Germinal center (tissue), 1 donor: ENCODE measurements around the gene ABCA3.

Experiments
- DNase-seq: peaks from one replicate; pipeline ENCODE4 v3.0.0; 2012; ENCODE audit warnings: mixed read lengths, low spot score

The ABCA3 gene

DNA sequence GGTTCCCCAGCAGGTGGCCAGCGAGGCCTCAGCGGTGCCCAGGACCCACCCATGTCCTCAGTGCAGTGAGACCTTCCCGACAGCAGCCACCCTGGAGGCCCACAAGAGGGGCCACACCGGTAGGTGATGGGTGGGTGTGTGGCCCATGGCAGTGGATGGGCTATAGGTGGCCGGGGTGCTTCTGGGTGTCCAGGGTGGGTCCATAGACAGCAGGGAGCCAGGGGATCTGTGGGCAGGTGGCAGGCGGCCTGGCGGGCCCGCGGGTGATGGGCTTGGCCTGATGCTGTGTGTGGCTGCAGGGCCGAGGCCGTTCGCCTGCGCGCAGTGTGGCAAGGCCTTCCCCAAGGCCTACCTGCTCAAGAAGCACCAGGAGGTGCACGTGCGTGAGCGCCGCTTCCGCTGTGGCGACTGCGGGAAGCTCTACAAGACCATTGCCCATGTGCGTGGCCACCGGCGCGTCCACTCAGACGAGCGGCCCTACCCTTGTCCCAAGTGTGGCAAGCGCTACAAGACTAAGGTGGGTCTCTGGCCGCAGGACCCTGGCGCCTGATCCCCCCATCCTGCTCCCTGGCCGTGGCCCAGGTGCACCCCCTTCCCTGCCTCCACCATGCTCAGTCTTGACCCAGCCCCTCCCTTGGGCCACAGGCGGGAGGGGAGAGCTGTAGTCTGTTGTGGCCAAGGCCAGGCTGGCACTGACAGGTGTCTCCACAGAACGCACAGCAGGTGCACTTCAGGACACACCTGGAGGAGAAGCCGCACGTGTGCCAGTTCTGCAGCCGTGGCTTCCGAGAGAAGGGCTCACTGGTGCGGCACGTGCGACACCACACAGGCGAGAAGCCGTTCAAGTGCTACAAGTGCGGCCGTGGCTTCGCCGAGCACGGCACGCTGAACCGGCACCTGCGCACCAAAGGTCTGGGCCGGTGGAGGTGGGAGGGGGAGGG, 106.4 kb downstream of the ABCA3 start:
- DNase-seq: peak; percentile 39

- no peak for DNase-seq
These were observed 107.3 kb downstream of the ABCA3 start for GRCh38 chr16:2233046-2233775.

DNA sequence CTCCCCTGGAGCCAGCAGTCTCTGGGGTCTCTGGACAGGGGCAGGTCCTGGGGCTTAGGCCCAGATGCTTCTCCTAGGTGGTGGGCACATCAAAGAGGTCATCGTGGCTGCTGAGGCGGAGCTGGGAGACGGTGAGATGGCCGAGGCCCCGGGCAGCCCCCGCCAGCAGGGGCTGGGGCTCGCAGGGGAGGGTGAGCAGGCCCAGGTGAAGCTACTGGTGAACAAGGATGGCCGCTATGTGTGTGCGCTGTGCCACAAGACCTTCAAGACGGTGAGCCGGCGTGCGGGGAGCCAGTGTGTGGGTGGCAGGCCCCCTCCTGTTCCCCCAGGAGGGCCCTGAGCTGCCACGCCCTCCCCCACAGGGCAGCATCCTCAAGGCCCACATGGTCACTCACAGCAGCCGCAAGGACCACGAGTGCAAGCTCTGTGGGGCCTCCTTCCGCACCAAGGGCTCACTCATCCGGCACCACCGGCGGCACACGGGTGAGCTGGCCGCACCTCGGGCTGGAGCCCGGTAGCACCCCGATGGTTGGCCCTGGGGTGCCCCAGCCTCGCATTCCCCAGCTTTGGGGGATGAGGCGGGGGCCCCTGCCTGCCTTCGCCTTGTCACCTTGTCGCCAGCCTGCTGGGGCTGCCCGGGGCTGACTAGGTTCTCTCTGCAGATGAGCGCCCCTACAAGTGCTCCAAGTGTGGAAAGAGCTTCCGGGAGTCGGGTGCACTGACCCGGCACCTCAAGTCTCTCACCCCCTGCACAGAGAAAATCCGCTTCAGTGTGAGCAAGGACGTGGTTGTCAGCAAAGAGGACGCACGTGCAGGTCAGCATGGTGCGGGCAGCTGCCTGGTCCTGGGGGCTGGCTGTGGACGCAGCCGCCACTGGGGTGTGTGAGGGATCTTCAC, 108.2 kb downstream of the ABCA3 start:
- no peak for DNase-seq

DNA sequence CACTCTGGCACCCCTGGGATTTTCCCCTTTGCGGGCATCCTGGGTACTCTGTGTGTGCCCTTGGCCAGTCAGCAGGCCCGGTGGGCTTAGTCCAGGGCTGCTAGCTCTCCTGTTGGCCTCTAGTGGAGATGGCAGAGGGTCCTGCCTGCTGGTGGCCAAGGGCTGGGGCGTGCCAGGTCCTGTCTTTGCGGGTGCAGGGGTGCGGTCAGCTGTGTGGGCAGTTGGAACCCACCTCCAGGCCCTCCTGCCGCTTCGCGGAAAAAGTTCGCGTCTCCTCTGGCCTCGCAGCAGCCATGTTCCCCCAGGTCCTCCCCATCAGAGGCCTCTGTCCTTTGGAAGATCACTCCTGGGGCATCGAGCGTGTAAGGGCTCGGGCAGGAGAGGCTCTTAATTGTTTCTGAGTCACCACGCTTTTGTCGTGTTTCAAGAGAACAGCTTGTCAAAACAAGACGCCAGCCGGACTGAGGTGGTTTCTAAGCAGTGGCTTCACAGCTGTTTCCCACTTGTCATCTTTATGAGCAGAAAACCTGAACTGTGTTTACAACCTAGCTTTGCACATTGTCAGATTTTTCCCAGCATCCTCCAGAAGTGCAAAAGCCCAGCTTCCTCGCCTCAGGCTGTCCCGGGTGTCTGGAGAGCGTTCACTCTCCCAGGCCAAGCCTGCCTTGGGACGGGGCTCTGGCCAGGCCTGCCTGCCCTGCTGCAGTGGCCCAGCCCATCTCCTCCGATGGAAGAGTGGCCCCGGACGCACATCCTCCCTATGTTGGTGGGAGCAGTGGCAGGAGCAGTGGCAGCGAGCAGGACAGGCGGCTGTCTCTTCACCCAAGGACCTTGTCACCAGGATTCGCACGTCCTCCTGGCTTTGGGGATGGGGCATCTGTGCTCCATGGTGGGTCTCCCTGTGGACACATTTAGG, 109.3 kb downstream of the ABCA3 start:
- DNase-seq: no peak

GRCh38 chr16:2230376-2230775, 110.2 kb downstream of the ABCA3 start:
- no peak for DNase-seq

GRCh38 chr16:2229632-2230250, 110.8 kb downstream of the ABCA3 start:
- DNase-seq: no peak

- no peak for DNase-seq
These were observed 111.4 kb downstream of the ABCA3 start for GRCh38 chr16:2229091-2229490.

DNA sequence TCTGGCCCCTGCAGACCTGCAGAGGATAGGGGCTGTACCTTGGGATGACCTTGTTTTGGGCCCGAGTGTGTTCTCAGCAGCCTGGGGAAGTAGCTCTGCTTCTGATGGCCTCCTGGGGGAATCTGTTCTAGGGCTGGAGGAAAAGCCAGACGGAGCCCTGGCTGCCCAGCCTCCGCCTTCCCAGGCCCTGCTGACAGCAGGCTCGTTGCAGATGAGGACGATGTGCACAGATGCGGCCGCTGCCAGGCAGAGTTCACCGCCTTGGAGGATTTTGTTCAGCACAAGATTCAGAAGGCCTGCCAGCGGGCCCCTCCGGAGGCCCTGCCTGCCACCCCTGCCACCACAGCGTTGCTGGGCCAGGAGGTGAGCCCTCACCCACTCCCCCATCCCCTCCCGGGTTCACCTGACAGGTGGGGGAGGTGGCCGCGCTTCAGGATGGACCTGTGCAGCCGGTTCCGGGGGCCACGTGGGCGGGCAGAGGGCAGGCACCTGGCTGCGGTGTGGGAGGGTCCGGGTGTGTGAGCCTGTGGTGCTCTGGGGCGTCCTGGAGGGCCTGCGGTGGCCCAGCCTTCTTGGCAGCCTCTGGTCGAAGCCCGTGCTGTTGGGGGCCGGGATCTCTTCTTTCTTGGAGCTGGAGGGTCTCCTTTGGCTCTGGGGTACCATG, 112.2 kb downstream of the ABCA3 start:
- no peak for DNase-seq

- no peak for DNase-seq
These were observed 113.6 kb downstream of the ABCA3 start for GRCh38 chr16:2226918-2227317.

DNA sequence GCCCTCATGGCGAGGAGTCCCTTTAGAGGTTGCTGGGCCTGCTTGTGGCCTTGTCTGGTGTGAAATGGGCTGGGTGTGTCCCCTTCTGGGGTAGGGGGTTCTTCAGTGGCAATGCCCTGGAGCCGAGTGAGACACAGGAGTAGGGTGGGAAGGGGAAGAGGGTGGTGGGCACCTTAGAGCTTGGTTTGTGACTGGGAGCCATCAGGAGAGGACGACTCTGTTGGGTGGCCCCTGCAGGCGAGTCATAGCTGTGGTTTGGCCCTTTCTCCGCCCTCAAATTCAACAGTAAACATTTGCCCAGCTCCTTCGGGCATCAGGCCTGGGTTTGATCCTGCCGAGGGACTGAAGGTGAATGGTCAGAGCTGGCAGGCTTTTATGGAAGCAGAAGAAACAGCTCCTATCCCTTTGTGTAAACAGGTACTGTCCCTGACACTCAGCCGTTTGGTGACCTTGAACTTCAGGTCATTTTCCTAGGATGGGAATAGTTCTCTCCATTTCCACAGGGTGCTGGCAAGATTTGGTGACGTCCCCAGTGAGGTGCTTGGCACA, 114.2 kb downstream of the ABCA3 start:
- DNase-seq: no peak
